Measurements from ENCODE around the gene RNF111.
A peak's percentile ranks its signal among the peaks of the same experiment; 100 is the strongest.
"Not testable (repeated sequence)": the region's sequence is repeated elsewhere in the genome, so short reads cannot be mapped to it uniquely, and the experiment has no call there.

RNF111 gene

DNA sequence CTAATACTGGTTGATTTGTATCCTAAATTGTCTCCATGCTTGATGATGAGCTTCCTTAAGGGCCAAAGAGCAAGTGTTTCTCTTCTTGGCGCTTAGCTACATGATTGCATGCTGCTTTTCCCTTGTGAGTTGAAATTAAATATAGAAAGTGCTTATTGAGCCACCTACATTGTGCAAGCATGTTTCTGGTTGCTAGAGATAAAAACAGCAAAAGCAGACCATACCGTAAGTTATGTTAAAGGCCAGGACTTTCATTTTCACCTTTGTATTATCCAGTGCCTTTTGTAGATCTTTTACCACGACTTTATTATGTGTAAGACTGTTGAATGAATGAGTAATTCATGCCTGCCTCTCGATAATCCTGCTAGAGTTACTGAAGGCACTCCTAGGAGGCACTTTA lies 75.6 kb downstream of the RNF111 start:
- no peak for DNase-seq

DNA sequence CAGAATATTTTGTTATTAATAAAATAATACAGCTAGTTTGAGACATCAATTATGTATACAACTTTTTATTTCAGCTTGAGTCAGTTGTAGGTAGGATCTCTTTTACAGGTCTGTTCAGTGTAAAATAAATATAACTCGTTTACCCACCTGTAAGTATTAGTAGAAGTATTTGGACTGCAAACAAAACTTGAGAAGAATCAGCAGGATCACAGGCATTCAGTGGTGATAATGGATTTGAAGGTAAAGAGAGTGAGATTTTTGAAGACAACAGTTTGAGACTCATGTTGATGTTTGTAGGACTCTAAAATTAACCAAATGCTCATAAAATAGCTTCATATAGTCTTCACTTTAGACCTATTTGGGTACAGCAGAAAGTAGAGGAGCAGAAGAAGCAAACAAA lies 82.0 kb downstream of the RNF111 start:
- no peak for DNase-seq

DNA sequence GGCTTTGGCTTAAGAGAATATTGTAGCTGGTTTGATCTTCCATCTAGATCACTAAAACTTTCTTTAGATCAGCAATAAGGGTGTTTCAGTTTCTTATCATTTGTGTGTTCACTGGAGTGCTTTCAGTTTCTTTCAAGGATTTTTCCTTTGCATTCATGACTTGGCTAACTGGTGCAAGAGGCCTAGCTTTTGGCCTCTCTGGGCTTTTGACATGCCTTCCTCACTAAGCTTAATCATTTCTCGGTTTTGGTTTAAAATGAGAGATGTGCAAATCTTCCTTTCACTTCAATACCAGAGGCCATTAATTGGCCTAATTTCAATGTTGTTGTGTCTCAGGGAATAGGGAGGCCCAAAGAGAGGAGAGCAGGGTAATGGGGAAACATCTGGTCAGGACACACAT lies 87.1 kb downstream of the RNF111 start:
- DNase-seq, result no peak

DNA sequence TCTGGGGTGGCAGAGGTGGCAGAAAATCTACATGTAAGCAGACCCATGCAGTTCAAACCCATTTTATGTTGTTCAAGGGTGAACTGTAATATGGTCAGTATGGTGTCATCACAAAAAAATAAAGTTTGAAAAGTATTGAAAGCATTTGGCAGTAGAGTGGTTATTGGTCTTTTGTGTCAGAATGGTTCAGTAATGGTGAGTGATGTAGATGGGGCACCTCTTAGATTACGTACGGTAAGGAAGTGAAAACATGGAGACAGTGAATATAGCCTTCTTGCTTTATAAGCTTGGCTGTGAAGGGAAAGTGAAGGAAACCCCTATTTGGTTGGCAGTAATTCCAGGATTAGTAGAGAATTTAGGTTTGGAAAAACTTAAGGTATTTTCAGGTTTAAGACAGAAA lies 100.3 kb downstream of the RNF111 start:
- DNase-seq, result no peak

DNA sequence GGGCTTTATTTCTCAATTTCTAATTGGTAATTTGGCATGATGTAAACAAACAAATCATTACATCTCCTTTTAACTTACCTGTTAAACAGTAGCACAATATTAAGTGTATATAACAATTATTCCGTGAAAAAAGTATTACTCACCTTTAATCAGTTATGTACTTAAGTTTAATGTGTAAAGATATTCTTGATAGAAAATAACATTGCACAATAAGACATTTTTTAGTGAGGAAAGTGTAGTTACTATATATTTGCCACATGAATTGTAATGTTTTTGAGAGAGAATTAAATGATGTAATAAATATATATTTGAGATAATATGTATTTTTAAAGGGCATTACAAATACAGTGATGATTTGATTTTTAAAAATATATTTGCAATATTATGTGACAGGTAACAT lies 106.6 kb downstream of the RNF111 start:
- DNase-seq, result no peak

DNA sequence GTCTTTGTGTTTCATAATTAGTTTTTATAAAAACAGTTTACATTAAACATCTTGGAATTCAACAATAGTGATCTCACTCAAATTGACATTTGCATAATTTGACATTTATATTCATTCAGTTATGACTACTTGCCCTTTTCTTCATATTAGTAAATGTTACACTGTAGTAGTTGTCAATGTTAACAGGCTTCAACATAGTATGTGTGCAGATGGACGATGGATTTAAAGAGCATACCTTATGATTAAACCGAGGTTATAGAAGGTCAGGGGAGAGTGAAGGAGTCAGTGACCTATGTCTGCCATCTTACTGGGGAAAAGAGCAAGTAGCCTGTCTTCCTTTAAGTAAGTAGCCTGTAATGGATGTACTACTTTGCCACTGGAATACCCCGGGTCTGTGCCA lies 109.0 kb downstream of the RNF111 start:
- DNase-seq, result no peak

DNA sequence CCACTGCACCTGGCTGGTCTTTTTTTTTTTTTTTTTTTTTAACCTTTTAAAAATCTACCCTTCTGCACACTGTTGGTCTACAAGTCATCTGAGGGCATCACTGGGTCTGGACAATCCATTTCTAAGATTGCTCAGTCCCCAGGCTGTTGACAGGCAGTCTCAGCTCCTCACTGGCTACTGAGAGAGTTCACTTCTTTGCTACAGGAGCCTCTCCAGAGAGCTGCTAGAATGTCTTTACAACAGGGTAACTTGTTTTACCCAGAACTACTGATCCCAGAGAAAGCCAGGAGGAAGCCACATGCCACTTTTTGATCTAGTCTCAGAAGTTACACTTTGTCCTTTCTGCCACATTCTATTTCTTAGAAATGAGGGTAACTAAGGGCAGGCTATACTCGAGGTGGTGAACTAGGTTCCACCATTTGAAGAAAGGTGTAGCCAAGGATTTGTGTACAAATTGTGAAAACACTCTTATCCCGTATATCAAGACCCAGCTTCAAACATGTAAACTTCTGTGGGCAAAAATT lies 111.8 kb downstream of the RNF111 start:
- no peak for DNase-seq

DNA sequence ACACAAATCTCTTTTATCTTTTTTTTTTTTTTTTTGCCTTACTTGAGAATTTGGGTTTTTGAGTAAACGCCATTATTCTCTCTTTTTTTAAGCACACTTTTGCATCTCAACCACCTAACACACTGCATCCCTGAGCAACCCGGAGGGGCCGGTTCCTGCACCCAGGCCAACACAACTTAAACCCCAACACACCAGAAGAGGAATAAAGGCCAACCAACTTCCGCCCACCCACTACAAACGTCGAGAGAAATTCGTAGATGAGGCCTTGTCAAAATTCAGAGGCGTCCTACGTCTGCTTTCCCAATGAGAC lies 117.1 kb downstream of the RNF111 start:
- no peak for DNase-seq

DNA sequence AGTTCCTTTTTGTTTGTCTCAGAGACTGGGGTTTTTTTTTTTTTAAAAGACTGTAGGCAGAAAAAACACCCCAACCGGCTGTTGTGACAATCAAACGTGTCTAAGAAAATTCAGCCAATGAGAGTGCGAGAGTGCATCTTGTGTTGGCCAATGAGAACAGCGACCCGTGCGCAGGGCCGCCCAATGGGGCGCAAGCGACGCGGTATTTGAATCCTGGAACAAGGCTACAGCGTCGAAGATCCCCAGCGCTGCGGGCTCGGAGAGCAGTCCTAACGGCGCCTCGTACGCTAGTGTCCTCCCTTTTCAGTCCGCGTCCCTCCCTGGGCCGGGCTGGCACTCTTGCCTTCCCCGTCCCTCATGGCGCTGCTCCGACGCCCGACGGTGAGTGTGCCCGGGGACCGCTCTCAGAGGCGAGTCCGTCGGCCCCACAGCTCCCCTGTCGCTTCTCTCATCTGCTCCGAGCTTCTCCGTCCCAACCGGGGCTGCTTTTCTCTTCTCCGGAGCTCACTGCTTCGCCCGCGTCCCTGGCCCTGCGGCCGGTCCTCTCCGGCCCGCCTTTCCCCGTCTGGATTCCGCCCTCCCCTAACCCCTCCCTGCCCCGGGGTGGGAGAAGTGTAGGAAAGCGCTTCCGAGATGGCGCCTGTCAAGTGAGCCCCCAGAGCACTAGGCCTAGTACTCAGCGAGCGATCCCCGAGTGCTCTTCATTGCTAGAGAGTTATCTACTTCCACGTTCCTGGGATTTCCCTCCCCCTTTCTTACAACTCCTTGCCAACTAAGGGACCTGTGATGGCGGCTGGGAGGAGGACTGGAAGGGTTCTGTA lies 117.7 kb downstream of the RNF111 start, which contains the start of gene CCNB2:
TSS of gene CCNB2 (plus strand) at position 235 of the 821 bp plus-strand sequence. CDS start at position 358, 123 bp downstream.
- DNase-seq, result peak; percentile 84

DNA sequence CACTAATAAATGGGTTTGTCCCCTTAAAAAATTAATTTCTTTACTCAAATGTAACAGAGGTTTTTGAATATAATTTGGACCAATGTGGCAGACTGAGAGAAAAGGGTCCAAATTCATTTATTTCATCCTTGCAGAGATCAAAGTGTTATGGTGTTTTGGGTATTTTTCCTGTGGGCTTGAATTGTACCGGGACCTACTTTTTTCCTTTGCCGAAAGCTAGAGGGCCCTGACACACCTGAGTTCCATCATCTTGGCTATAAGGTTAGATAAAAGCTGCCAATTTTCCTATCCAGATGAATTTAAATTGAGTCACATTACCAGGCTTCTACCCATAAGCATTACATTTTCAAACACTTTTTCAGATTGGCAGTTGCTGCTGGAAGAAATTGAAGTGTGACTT lies 118.4 kb downstream of the RNF111 start:
- no peak for DNase-seq

DNA sequence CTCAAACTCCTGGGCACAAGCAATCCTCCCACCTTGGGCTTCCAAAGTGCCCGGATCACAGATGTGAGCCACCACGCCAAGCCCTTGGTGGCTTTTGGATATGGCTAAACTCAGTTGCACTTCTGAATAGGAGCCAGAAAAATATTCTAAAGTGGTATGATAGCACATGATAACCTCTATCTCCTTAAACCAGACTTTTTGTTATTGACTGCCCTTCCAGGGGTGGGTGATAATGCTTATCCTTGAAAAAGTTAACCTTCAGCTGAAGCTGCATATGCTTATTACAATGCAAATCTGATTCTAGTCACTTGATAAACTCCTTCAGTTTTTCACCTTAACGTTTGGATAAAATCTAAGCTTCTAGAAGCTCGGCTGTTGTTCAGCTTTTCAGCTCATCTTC lies 123.8 kb downstream of the RNF111 start:
- no peak for DNase-seq

DNA sequence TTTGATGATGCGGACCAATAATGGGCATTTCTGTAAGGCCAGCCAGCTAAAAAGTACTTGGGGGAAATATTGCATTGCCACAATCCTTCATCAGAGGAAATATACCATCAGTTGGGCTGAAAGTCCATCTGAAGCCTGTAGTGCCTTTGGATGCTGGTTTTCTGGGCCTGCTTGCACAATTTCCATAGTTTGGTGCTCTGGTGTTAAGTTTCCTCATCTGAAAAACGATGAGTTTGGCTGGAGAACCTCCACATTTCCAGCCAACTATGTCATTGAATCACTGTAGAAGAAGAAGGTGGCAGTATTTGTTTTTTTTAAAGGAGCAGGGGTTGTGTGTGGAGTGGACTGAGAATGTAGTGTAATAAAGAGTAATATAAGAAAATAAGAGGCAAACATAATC lies 127.6 kb downstream of the RNF111 start:
- no peak for DNase-seq

DNA sequence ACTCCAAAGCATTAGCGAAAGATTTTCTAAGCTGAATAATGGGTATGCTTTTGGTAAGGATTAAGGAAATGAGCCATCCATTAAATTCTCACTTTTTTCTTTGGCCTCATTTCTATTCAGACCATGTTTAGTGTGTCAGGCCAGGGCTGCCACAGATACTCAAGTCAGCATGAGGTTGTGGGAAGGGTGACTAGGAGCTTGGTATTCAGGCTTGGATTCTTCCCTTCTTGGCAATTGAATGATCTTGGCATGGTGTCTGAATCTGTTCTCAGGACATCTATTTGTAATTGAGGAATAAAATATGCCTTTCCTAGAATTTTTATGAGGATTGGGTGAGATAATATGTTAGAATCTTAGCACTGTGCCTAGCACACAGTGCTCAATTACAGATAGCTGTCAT lies 128.7 kb downstream of the RNF111 start:
- no peak for DNase-seq

DNA sequence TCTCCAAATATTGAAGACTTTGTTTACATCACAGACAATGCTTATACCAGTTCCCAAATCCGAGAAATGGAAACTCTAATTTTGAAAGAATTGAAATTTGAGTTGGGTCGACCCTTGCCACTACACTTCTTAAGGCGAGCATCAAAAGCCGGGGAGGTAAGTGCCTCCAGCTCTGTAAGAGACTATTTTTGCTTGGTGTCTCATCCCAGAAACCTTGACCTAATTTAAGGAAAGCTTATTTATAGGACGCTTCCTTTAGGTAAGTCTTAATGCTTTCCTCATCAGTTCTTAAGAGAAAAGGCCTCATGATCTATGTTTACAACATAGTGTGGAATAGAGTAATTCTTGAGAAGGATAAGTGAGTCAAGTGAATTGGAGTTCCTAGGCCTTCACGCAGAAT lies 129.3 kb downstream of the RNF111 start:
- no peak for DNase-seq

DNA sequence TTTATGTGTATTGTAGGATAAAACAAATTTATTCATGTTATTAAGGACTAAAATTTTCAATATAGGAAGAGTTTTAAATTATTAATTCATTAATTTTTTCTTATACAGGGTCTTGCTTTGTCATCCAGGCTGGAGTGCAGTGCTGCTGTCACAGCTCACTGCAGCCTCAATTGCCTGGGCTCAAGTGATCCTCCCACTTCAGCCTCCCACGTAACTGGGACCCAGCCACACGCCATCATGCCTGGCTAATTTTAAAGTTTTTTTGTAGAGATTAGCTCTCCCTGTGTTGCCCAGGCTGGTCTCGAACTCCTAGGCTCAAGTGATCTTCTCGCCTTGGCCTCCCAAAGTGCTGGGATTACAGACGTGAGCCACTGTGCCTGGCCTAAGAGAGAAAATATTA lies 132.2 kb downstream of the RNF111 start:
- DNase-seq, result no peak

DNA sequence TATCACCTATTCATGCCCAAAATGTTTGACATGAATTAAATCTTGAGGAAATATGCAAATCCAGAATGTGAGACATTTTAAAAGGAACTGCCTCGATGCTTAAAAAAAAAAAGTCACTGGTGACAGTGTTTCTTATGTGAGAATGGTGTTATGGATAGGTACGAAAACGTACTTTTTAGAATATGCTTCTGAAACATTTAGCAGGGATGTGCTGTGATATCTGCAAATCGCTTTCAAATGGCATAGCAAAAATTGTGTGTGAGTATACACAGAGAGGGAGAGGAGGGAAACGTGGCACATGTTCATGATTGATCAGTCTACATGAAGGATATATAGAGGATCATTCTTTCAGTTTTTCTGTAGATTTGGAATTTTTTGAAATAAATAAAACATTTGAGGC lies 133.5 kb downstream of the RNF111 start:
- DNase-seq, result no peak

DNA sequence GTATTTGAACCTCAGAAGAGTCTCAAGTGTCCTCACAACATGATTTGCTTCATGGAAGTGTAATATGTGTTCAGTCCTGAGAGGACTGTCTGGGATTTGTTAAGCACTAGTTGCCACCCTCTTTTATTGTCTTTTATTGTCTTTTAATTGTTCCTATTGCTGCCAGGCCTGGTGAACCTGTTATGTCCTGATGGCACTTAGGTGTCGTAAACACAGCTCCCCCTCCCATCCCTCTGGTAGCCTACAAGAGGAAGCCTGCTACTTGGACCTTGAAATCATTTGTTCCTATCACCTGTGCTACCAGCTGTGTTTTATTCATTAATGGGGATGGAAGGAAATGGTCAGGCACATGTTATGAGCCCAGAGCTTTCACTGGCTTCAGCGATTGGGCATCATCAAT lies 136.8 kb downstream of the RNF111 start:
- DNase-seq, result no peak

DNA sequence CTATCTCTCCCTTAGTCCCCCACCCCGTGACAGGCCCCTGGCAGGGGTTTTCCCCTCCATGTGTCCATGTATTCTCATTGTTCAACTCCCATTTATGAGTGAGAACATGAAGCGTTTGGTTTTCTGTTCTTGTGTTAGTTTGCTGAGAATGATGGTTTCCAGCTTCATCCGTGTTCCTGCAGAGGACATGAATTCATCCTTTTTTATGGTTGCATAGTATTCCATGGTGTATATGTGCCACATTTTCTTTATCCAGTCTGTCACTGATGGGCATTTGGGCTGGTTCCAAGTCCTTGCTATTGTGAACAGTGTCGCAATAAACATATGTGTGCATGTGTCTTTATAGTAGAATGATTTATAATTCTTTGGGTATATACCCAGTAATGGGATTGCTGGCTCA lies 138.2 kb downstream of the RNF111 start:
- DNase-seq, result not testable (repeated sequence)

DNA sequence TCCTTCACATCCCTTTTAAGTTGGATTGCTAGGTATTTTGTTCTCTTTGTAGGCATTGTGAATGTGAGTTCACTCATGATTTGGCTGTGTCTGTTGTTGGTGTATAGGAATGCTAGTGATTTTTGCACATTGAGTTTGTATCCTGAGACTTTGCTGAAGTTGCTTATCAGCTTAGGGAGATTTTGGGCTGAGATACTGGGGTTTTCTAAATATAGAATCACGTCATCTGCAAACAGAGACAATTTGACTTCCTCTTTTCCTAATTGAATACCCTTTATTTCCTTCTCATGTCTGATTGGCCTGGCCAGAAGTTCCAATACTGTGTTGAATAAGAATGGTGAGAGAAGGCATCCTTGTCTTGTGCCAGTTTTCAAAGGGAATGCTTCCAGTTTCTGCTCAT lies 139.8 kb downstream of the RNF111 start:
- not testable (repeated sequence) for DNase-seq

DNA sequence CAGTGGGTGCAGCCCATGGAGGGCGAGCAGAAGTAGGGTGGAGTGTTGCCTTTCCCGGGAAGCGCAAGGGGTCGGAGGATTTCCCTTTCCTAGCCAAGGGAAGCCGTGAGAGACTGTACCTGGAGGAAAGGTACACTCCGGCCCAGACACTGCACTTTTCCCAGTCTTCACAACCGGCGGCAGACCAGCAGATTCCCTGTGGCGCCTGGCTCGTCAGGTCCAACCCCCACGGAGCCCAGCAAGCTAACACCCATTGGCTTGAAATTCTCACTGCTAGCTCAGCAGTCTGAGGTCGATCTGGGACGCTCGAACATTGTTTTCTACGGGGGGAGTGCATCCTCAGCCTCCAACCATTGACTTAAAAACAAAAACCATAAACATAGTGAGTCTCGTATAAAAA lies 144.0 kb downstream of the RNF111 start:
- no peak for DNase-seq

DNA sequence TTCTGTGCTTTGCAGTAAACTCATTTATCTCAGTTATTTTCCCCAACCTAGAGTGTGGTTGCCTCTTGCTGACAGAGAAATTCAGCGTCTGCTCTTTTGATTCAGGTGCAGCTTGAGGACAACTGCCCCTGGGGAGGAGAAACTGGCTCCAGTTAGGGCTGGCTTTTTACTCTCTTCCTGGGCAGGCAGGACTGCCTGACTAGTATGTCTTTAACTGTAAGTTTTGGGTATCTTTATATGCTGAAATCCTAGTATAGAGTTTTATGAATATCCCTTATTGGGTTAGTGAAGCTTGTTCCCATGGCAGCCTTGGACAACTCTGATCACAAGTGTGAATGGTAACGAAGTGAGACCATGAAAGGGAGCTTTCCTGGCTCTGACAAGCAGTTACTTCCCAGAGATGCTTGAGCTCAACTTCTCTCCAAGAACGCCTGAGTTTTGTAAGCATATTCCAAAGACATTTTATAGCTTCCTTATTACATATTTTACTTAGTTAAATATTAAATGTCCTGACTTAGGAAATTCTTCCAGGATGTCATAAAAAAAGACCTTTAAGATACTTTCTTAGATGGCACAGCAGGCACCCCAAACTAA lies 144.6 kb downstream of the RNF111 start:
- no peak for DNase-seq

DNA sequence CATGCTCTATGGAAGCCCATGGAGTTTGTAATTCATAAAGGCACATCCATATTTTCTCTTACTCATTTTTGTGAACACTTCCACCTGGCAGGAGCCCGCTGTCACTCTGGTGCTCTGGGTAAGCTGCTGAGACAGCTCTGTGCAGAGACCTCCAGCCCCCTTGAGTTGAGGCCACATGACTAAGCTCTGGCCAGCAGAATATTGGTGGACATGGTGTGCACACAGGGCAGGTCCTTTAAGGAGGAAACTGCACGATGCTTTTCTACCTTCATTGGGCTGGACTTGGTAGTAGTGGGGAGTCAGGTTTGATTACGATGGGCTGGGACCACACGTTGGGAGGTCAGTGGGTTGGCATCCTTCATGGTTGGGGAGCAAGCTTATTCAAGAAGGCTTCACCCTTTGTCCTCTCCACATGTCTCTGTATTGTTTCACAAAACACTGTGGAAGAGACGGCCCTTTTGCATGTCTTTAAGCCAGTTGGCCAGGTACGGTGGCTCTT lies 146.5 kb downstream of the RNF111 start:
- DNase-seq, result no peak

DNA sequence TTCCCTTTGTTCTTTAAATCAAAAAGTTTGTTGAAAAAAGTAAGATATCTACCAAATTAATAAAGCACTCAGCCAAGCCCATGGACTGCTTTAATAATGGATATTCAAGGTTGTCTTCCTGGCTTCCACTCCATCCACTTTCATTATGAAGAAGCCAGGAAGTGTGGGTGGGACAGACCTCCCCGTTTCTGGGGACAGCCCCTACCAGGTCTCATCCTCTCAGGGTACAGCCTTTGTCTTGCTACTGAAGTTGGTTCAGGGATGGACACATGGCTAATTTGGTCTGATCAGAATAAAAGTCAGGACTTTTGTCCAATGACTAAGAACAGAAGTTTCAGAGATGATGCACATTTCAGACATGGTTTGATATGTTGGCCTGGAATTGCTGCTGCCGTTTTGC lies 150.1 kb downstream of the RNF111 start:
- no peak for DNase-seq

DNA sequence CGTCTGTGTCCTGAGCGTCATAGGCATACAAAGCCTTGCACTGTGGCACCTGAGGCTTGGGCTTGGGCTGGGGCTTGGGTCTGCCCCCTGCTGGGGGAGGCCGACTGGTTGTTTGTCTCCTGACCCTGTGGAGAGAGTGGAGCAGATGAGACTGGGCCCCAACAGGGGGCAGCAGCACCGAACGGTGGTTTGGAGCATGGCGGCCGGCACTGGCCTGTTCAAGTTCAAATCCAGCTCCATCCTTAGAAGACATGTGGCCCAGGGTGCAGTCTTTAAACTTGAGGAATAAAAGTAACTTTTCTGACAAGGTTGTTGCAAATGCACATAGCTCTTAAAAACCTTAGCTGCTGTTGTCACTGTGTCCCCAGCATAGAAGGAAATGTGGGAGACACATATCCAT lies 150.8 kb downstream of the RNF111 start:
- no peak for DNase-seq
